Erythroblast (primary cell): ENCODE data around the gene RRP36.
"Not testable (repeated sequence)": the region's sequence is repeated elsewhere in the genome, so short reads cannot be mapped to it uniquely, and the experiment has no call there.

Experiments used
- DNase-seq, 2 experiments: peaks; one replicate each; lab custom pipeline; 2025; lab: John Stamatoyannopoulos, UW
- GATA1 ChIP-seq: IDR thresholded peaks from 2 replicates; pipeline ENCODE4 v1.6.1; 2011; ENCODE audit warnings: low read depth, mild to moderate bottlenecking, control low read depth, low read length, moderate library complexity
- POLR2A ChIP-seq: IDR thresholded peaks from 2 replicates; pipeline ENCODE4 v1.6.1; 2011; ENCODE audit warnings: mild to moderate bottlenecking, low read length

The RRP36 gene

GRCh38 chr6:43037706-43038105 is 16.3 kb downstream of the RRP36 start:
- no peak for TF ChIP-seq POLR2A
- TF ChIP-seq GATA1: no peak
- no peak for DNase-seq

- TF ChIP-seq GATA1 (no peak), POLR2A (no peak)
- DNase-seq: no peak
These were observed 17.3 kb downstream of the RRP36 start for GRCh38 chr6:43038727-43039126.

GRCh38 chr6:43040542-43041257 is 19.3 kb downstream of the RRP36 start:
- no peak for TF ChIP-seq GATA1
- TF ChIP-seq POLR2A: no peak

GRCh38 chr6:43041475-43041874 is 20.1 kb downstream of the RRP36 start:
- not testable (repeated sequence) for DNase-seq

More at GRCh38 chr6:43040542-43041257, 19.3 kb downstream of the RRP36 start:
- DNase-seq: no peak

GRCh38 chr6:43043310-43043709 is 21.9 kb downstream of the RRP36 start:
- no peak for TF ChIP-seq GATA1
- no peak for TF ChIP-seq POLR2A
- DNase-seq: no peak

GRCh38 chr6:43045371-43045930 is 24.0 kb downstream of the RRP36 start:
- no peak for TF ChIP-seq GATA1
- no peak for TF ChIP-seq POLR2A
- DNase-seq: no peak

GRCh38 chr6:43047998-43048397 is 26.6 kb downstream of the RRP36 start:
- TF ChIP-seq GATA1 (no peak), POLR2A (no peak)
- DNase-seq: no peak

- no peak for TF ChIP-seq GATA1
- no peak for DNase-seq
These were observed 29.6 kb downstream of the RRP36 start for GRCh38 chr6:43050981-43051380.

- no peak for DNase-seq
- TF ChIP-seq GATA1 (no peak), POLR2A (no peak)
These were observed 30.9 kb downstream of the RRP36 start for GRCh38 chr6:43052225-43052841.

- DNase-seq: peak; percentile 58 to 66
- no peak for TF ChIP-seq POLR2A
- TF ChIP-seq GATA1: no peak
These were observed 31.6 kb downstream of the RRP36 start for GRCh38 chr6:43052842-43053544.

GRCh38 chr6:43053545-43054205 is 32.3 kb downstream of the RRP36 start, which contains the start of gene CUL7:
Gene CUL7 (minus strand): TSS chr6:43053851. CDS start chr6:43052788, 1,063 bp downstream.
- TF ChIP-seq GATA1 (no peak), POLR2A (peak; percentile 88)
- peak; percentile 93 to 96 for DNase-seq

GRCh38 chr6:43054206-43054943 is 33.0 kb downstream of the RRP36 start:
- DNase-seq: peak; percentile 44 to 48
- TF ChIP-seq GATA1 (no peak), POLR2A (no peak)

- TF ChIP-seq POLR2A: no peak
- TF ChIP-seq GATA1: no peak
These were observed 34.5 kb downstream of the RRP36 start for GRCh38 chr6:43055966-43056365.

More at GRCh38 chr6:43055966-43056365, 34.5 kb downstream of the RRP36 start:
- no peak for DNase-seq
